Progenitor cell of endocrine pancreas (in vitro differentiated cells): ENCODE measurements around the gene KDM5A. TPM values are rescaled to one million over a fixed set of nuclear protein-coding genes. Genes with fewer than 3 reads are reported as not detected.

ENCODE experiments used
- DNase-seq: peaks from one replicate; pipeline ENCODE4 v3.0.0; 2021; ENCODE audit warnings: low spot score; ENCODE audit not compliant: unreplicated experiment
- H3K27ac Mint-ChIP-seq: 2 replicates; pipeline ENCODE4 v1.8.0; 2021; ENCODE audit warnings: mild to moderate bottlenecking, moderate library complexity, mixed read lengths
- H3K27me3 Mint-ChIP-seq: 2 replicates; pipeline ENCODE4 v1.8.0; 2021; ENCODE audit warnings: mixed read lengths
- H3K36me3 Mint-ChIP-seq: 2 replicates; pipeline ENCODE4 v1.8.0; 2022; ENCODE audit warnings: mixed read lengths; ENCODE audit not compliant: insufficient read depth
- H3K4me1 Mint-ChIP-seq: 2 replicates; pipeline ENCODE4 v1.8.0; 2021; ENCODE audit warnings: low read depth, mixed read lengths
- H3K4me3 Mint-ChIP-seq: 2 replicates; pipeline ENCODE4 v1.8.0; 2021; ENCODE audit warnings: low read depth, mild to moderate bottlenecking, moderate library complexity, mixed read lengths
- H3K9me3 Mint-ChIP-seq: 2 replicates; pipeline ENCODE4 v1.8.0; 2021; ENCODE audit warnings: low read depth, mixed read lengths
- CTCF ChIP-seq: fragments of 200-600 bp; sonication (generic); IDR thresholded peaks from one replicate; pipeline ENCODE4 v1.5.0; 2021; ENCODE audit warnings: antibody characterized with exemption, mild to moderate bottlenecking; ENCODE audit not compliant: unreplicated experiment
- total RNA-seq: library from RNA; stranded (reverse); gene quantifications from 2 replicates; pipeline ENCODE4 v1.2.1, GENCODE V29; 2021

The KDM5A gene
- total RNA-seq, 1 donor from 2014 or later: 137 TPM

- Mint-ChIP-seq H3K27ac (peak overlapping the region; percentile 85), H3K36me3 (no peaks in the 10 kb centered on the region), H3K4me1 (peaks cover 28% of the 10 kb centered on the region), H3K27me3 (peaks cover 17% of the 10 kb centered on the region), H3K4me3 (peak overlapping the region; percentile 25), H3K9me3 (peaks cover 5% of the 10 kb centered on the region)
- TF ChIP-seq CTCF: no peak
- peak; percentile 50 for DNase-seq
Measured at GRCh38 chr12:252636-253035, 136.5 kb downstream of the KDM5A start.

GRCh38 chr12:247271-247670 is 141.8 kb downstream of the KDM5A start:
- Mint-ChIP-seq H3K4me3 (no peak overlapping the region), H3K4me1 (peaks cover 2% of the 10 kb centered on the region), H3K36me3 (no peaks in the 10 kb centered on the region), H3K27ac (no peak overlapping the region), H3K27me3 (no peaks in the 10 kb centered on the region), H3K9me3 (peaks cover 11% of the 10 kb centered on the region)
- no peak for DNase-seq
- TF ChIP-seq CTCF: no peak

DNA sequence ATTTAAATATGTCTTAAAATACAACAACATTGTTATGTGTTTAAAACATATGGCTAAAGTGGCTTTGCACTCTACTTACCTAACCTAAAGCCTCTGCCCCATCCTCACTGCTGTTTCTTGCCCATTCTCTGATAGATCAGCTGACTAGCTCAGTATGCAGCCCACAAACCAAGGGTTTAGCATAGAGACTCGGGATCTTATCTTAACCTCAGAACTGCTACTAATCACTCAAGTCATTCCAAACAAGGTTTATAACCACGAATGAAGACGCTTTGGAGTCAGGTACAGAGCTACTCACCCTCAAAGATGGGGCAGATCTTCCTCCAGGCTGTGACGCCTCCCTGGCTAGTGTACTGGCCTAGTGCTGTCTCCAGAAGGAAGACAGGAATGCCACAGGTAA is 145.7 kb downstream of the KDM5A start:
- Mint-ChIP-seq H3K27ac (no peak overlapping the region), H3K4me3 (no peak overlapping the region)

GRCh38 chr12:242496-242895 is 146.6 kb downstream of the KDM5A start:
- no peaks in the 10 kb centered on the region for H3K36me3 Mint-ChIP-seq
- no peak overlapping the region for H3K27ac Mint-ChIP-seq
- H3K4me1 Mint-ChIP-seq: no peaks in the 10 kb centered on the region
- H3K4me3 Mint-ChIP-seq: no peak overlapping the region
- no peak for TF ChIP-seq CTCF
- H3K9me3 Mint-ChIP-seq: peaks cover 5% of the 10 kb centered on the region
- no peak for DNase-seq
- peaks cover 3% of the 10 kb centered on the region for H3K27me3 Mint-ChIP-seq

More for the DNA sequence above, 145.7 kb downstream of the KDM5A start:
- Mint-ChIP-seq H3K36me3 (no peaks in the 10 kb centered on the region), H3K9me3 (peaks cover 11% of the 10 kb centered on the region), H3K4me1 (no peaks in the 10 kb centered on the region), H3K27me3 (peaks cover 3% of the 10 kb centered on the region)
- DNase-seq: no peak
- TF ChIP-seq CTCF: no peak

DNA sequence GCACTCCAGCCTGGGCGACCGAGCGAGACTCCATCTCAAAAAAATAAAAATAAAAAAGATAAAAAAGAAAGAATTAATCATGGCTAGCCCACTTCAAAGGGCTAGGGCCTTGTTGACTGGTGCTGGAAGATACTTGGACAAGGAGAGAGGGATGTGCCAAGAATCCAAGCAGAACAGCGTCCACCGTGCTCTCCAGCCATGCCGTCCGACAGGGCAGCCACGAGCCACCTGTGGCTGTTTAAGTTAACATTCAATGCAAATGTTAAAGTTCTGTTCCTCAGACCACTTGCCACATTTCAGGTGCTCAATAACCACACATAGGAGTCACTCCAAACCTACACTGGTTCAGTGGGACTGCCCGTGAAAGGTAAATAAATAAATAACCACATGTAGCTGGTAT is 147.9 kb downstream of the KDM5A start:
- DNase-seq: no peak
- H3K9me3 Mint-ChIP-seq: peaks cover 4% of the 10 kb centered on the region
- TF ChIP-seq CTCF: no peak
- no peaks in the 10 kb centered on the region for H3K36me3 Mint-ChIP-seq
- no peaks in the 10 kb centered on the region for H3K4me1 Mint-ChIP-seq
- H3K27ac Mint-ChIP-seq: no peak overlapping the region
- no peak overlapping the region for H3K4me3 Mint-ChIP-seq
- H3K27me3 Mint-ChIP-seq: peaks cover 3% of the 10 kb centered on the region
